ENCODE data around the gene ZNF681.
"Not testable (repeated sequence)": the region's sequence is repeated elsewhere in the genome, so short reads cannot be mapped to it uniquely, and the experiment has no call there.

Gene ZNF681

GRCh38 chr19:23743633-23744232, 15.0 kb downstream of the ZNF681 start:
- H3K27ac ChIP-seq (ENCODE audit: low read depth, low read length); H3K4me3 ChIP-seq (ENCODE audit: low read depth in 1 of 2, low read length in 2 of 2); H3K9me3 ChIP-seq (ENCODE audit: low read length); H3K9ac ChIP-seq (ENCODE audit: low read length); H3K27me3 ChIP-seq (ENCODE audit: control insufficient read depth in 1 of 2, insufficient read depth in 2 of 2, low read length in 2 of 2); H3K36me3 ChIP-seq (ENCODE audit: insufficient read depth, low read length); H3K4me1 ChIP-seq (ENCODE audit: insufficient read depth, low read length): not testable (repeated sequence)

- not testable (repeated sequence) for H3K4me3 ChIP-seq (ENCODE audit: low read depth in 1 of 2, low read length in 2 of 2)
Observed at GRCh38 chr19:23730729-23731465, 27.8 kb downstream of the ZNF681 start.

GRCh38 chr19:23724161-23724560, 34.5 kb downstream of the ZNF681 start:
- not testable (repeated sequence) for H3K4me3 ChIP-seq (ENCODE audit: low read depth in 1 of 2, low read length in 2 of 2); H3K4me1 ChIP-seq (ENCODE audit: insufficient read depth, low read length); H3K36me3 ChIP-seq (ENCODE audit: insufficient read depth, low read length); H3K27ac ChIP-seq (ENCODE audit: low read depth, low read length); H3K9ac ChIP-seq (ENCODE audit: low read length); H3K27me3 ChIP-seq (ENCODE audit: control insufficient read depth in 1 of 2, insufficient read depth in 2 of 2, low read length in 2 of 2); H3K9me3 ChIP-seq (ENCODE audit: low read length)

More at GRCh38 chr19:23730729-23731465, 27.8 kb downstream of the ZNF681 start:
- not testable (repeated sequence) for H3K9me3 ChIP-seq (ENCODE audit: low read length); H3K27ac ChIP-seq (ENCODE audit: low read depth, low read length); H3K9ac ChIP-seq (ENCODE audit: low read length); H3K4me1 ChIP-seq (ENCODE audit: insufficient read depth, low read length); H3K36me3 ChIP-seq (ENCODE audit: insufficient read depth, low read length); H3K27me3 ChIP-seq (ENCODE audit: control insufficient read depth in 1 of 2, insufficient read depth in 2 of 2, low read length in 2 of 2)

GRCh38 chr19:23718802-23719201, 39.9 kb downstream of the ZNF681 start:
- Histone ChIP-seq H3K36me3 (ENCODE audit: insufficient read depth, low read length) (no peaks in the 10 kb centered on the region), H3K4me1 (ENCODE audit: insufficient read depth, low read length) (no peaks in the 10 kb centered on the region), H3K4me3 (ENCODE audit: low read depth in 1 of 2, low read length in 2 of 2) (no peak overlapping the region), H3K27ac (ENCODE audit: low read depth, low read length) (no peak overlapping the region), H3K9ac (ENCODE audit: low read length) (no peak overlapping the region), H3K9me3 (ENCODE audit: low read length) (no peaks in the 10 kb centered on the region), H3K27me3 (ENCODE audit: control insufficient read depth in 1 of 2, insufficient read depth in 2 of 2, low read length in 2 of 2) (no peaks in the 10 kb centered on the region)

- H3K9ac ChIP-seq (ENCODE audit: low read length), result no peak overlapping the region
- no peaks in the 10 kb centered on the region for H3K27me3 ChIP-seq (ENCODE audit: control insufficient read depth in 1 of 2, insufficient read depth in 2 of 2, low read length in 2 of 2)
- H3K27ac ChIP-seq (ENCODE audit: low read depth, low read length), result no peak overlapping the region
- H3K4me3 ChIP-seq (ENCODE audit: low read depth in 1 of 2, low read length in 2 of 2), result no peak overlapping the region
- H3K9me3 ChIP-seq (ENCODE audit: low read length), result no peaks in the 10 kb centered on the region
- no peaks in the 10 kb centered on the region for H3K36me3 ChIP-seq (ENCODE audit: insufficient read depth, low read length)
- no peaks in the 10 kb centered on the region for H3K4me1 ChIP-seq (ENCODE audit: insufficient read depth, low read length)
Observed at GRCh38 chr19:23716792-23717191, 41.9 kb downstream of the ZNF681 start.

GRCh38 chr19:23709347-23709746, 49.3 kb downstream of the ZNF681 start:
- Histone ChIP-seq H3K27ac (ENCODE audit: low read depth, low read length) (no peak overlapping the region), H3K4me3 (ENCODE audit: low read depth in 1 of 2, low read length in 2 of 2) (no peak overlapping the region), H3K9me3 (ENCODE audit: low read length) (no peaks in the 10 kb centered on the region), H3K36me3 (ENCODE audit: insufficient read depth, low read length) (no peaks in the 10 kb centered on the region), H3K27me3 (ENCODE audit: control insufficient read depth in 1 of 2, insufficient read depth in 2 of 2, low read length in 2 of 2) (no peaks in the 10 kb centered on the region), H3K9ac (ENCODE audit: low read length) (no peak overlapping the region), H3K4me1 (ENCODE audit: insufficient read depth, low read length) (no peaks in the 10 kb centered on the region)

GRCh38 chr19:23706657-23707056, 52.0 kb downstream of the ZNF681 start:
- H3K36me3 ChIP-seq (ENCODE audit: insufficient read depth, low read length), result no peaks in the 10 kb centered on the region
- no peak overlapping the region for H3K9ac ChIP-seq (ENCODE audit: low read length)
- no peak overlapping the region for H3K27ac ChIP-seq (ENCODE audit: low read depth, low read length)
- H3K27me3 ChIP-seq (ENCODE audit: control insufficient read depth in 1 of 2, insufficient read depth in 2 of 2, low read length in 2 of 2), result no peaks in the 10 kb centered on the region
- H3K9me3 ChIP-seq (ENCODE audit: low read length), result no peaks in the 10 kb centered on the region
- no peak overlapping the region for H3K4me3 ChIP-seq (ENCODE audit: low read depth in 1 of 2, low read length in 2 of 2)
- no peaks in the 10 kb centered on the region for H3K4me1 ChIP-seq (ENCODE audit: insufficient read depth, low read length)

- H3K9me3 ChIP-seq (ENCODE audit: low read length), result no peaks in the 10 kb centered on the region
- H3K4me3 ChIP-seq (ENCODE audit: low read depth in 1 of 2, low read length in 2 of 2), result no peak overlapping the region
- no peak overlapping the region for H3K27ac ChIP-seq (ENCODE audit: low read depth, low read length)
- no peak overlapping the region for H3K9ac ChIP-seq (ENCODE audit: low read length)
- no peaks in the 10 kb centered on the region for H3K27me3 ChIP-seq (ENCODE audit: control insufficient read depth in 1 of 2, insufficient read depth in 2 of 2, low read length in 2 of 2)
- no peaks in the 10 kb centered on the region for H3K36me3 ChIP-seq (ENCODE audit: insufficient read depth, low read length)
- H3K4me1 ChIP-seq (ENCODE audit: insufficient read depth, low read length), result no peaks in the 10 kb centered on the region
Observed at GRCh38 chr19:23699521-23699860, 59.2 kb downstream of the ZNF681 start.

GRCh38 chr19:23698711-23699520, 59.8 kb downstream of the ZNF681 start:
- Histone ChIP-seq H3K4me1 (ENCODE audit: insufficient read depth, low read length) (no peaks in the 10 kb centered on the region), H3K27ac (ENCODE audit: low read depth, low read length) (no peak overlapping the region), H3K4me3 (ENCODE audit: low read depth in 1 of 2, low read length in 2 of 2) (no peak overlapping the region), H3K9me3 (ENCODE audit: low read length) (no peaks in the 10 kb centered on the region), H3K27me3 (ENCODE audit: control insufficient read depth in 1 of 2, insufficient read depth in 2 of 2, low read length in 2 of 2) (no peaks in the 10 kb centered on the region), H3K36me3 (ENCODE audit: insufficient read depth, low read length) (no peaks in the 10 kb centered on the region), H3K9ac (ENCODE audit: low read length) (no peak overlapping the region)

GRCh38 chr19:23692937-23693336, 65.8 kb downstream of the ZNF681 start:
- not testable (repeated sequence) for H3K27me3 ChIP-seq (ENCODE audit: control insufficient read depth in 1 of 2, insufficient read depth in 2 of 2, low read length in 2 of 2); H3K4me1 ChIP-seq (ENCODE audit: insufficient read depth, low read length); H3K36me3 ChIP-seq (ENCODE audit: insufficient read depth, low read length); H3K4me3 ChIP-seq (ENCODE audit: low read depth in 1 of 2, low read length in 2 of 2); H3K27ac ChIP-seq (ENCODE audit: low read depth, low read length); H3K9me3 ChIP-seq (ENCODE audit: low read length); H3K9ac ChIP-seq (ENCODE audit: low read length)

Data from muscle layer of colon (tissue), 2 donors.